Liver (tissue), 9 donors: ENCODE results near the gene CD226. TPM values are rescaled to one million over a fixed set of nuclear protein-coding genes. Genes with fewer than 3 reads are reported as not detected.
A peak's percentile ranks its signal among the peaks of the same experiment; 100 is the strongest.

ENCODE experiments used
- DNase-seq: peaks from one replicate; pipeline ENCODE4 v3.0.0-alpha.2; 2017; ENCODE audit warnings: low spot score
- H3K27ac ChIP-seq, 2 donors: one replicate each; pipeline ENCODE4 v1.7.0; 2013; ENCODE audit warnings: inconsistent platforms in 2 of 2, low read length in 2 of 2, control low read depth in 1 of 2, low read depth in 1 of 2, mild to moderate bottlenecking in 1 of 2
- H3K27me3 ChIP-seq, 4 donors: one replicate each; pipeline versions ENCODE4 v1.6.1 to v1.7.0; 2013; ENCODE audit warnings: low read length in 3 of 4, inconsistent platforms in 1 of 4, mild to moderate bottlenecking in 1 of 4, moderate library complexity in 1 of 4; ENCODE audit not compliant: control insufficient read depth in 4 of 4, insufficient read depth in 4 of 4
- H3K36me3 ChIP-seq, 4 donors: one replicate each; pipeline versions ENCODE4 v1.6.1 to v1.7.0; 2013; ENCODE audit warnings: low read length in 3 of 4, mild to moderate bottlenecking in 3 of 4, low read depth in 1 of 4, moderate library complexity in 1 of 4; ENCODE audit not compliant: control insufficient read depth in 4 of 4, insufficient read depth in 3 of 4
- H3K4me1 ChIP-seq, 4 donors: one replicate each; pipeline versions ENCODE4 v1.6.1 to v1.7.0; 2013; ENCODE audit warnings: low read length in 3 of 4, mild to moderate bottlenecking in 3 of 4, moderate library complexity in 1 of 4; ENCODE audit not compliant: control insufficient read depth in 4 of 4, insufficient read depth in 4 of 4
- H3K4me3 ChIP-seq, 3 donors: one replicate each; pipeline versions ENCODE4 v1.6.1 to v1.7.0; 2013; ENCODE audit warnings: low read length in 3 of 3, control low read depth in 1 of 3, low read depth in 1 of 3, mild to moderate bottlenecking in 1 of 3
- H3K9ac ChIP-seq, 2 donors: one replicate each; pipeline ENCODE4 v1.7.0; 2013; ENCODE audit warnings: low read length in 2 of 2, mild to moderate bottlenecking in 2 of 2, moderate library complexity in 2 of 2, control low read depth in 1 of 2, low read depth in 1 of 2
- H3K9me3 ChIP-seq, 4 donors: one replicate each; pipeline versions ENCODE4 v1.6.1 to v1.7.0; 2013; ENCODE audit warnings: low read length in 3 of 4; ENCODE audit not compliant: control insufficient read depth in 4 of 4
- CTCF ChIP-seq: fragments of 150-350 bp; IDR thresholded peaks from 2 replicates; pipeline ENCODE4 v1.5.1; 2017; ENCODE audit warnings: improper control_type of control experiment, low read depth, low read length; ENCODE audit not compliant: missing input control
- EGR1 ChIP-seq, 2 donors: IDR thresholded peaks; 2 replicates each; pipeline ENCODE4 v1.6.1; 2016 to 2018; ENCODE audit warnings: antibody characterized with exemption in 2 of 2, low read depth in 2 of 2
- FOXA1 ChIP-seq: IDR thresholded peaks from 2 replicates; pipeline ENCODE4 v1.6.1; 2016; ENCODE audit warnings: antibody characterized with exemption
- FOXA2 ChIP-seq: IDR thresholded peaks from 2 replicates; pipeline ENCODE4 v1.6.1; 2016; ENCODE audit warnings: antibody characterized with exemption
- GABPA ChIP-seq, 2 donors: IDR thresholded peaks in 1 of 2; conservative IDR thresholded peaks in 1 of 2; 2 replicates each; pipeline ENCODE4 v1.6.1; 2016; ENCODE audit warnings: antibody characterized with exemption in 2 of 2, mild to moderate bottlenecking in 1 of 2, moderate library complexity in 1 of 2
- HNF4A ChIP-seq, 2 donors: conservative IDR thresholded peaks; 2 replicates each; pipeline ENCODE4 v1.6.1; 2016; ENCODE audit warnings: antibody characterized with exemption in 2 of 2, mild to moderate bottlenecking in 2 of 2
- HNF4G ChIP-seq: IDR thresholded peaks from 2 replicates; pipeline ENCODE4 v1.6.1; 2016; ENCODE audit warnings: antibody characterized with exemption
- REST ChIP-seq: IDR thresholded peaks from 2 replicates; pipeline ENCODE4 v1.6.1; 2016; ENCODE audit warnings: antibody characterized with exemption, mild to moderate bottlenecking
- RXRA ChIP-seq, 2 donors: IDR thresholded peaks; 2 replicates each; pipeline ENCODE4 v1.6.1; 2017 to 2018; ENCODE audit warnings: antibody characterized with exemption in 2 of 2, mild to moderate bottlenecking in 1 of 2
- YY1 ChIP-seq: IDR thresholded peaks from 2 replicates; pipeline ENCODE4 v1.6.1; 2016; ENCODE audit warnings: antibody characterized with exemption, mild to moderate bottlenecking
- ZBTB33 ChIP-seq: IDR thresholded peaks from 2 replicates; pipeline ENCODE4 v1.6.1; 2016; ENCODE audit warnings: antibody characterized with exemption
- WGBS: extraction: QIAGEN DNeasy Blood & Tissue Kit; methylation state at CpG from one replicate; pipeline ENCODE4 v1.1.7; 2013; 5-methylcytosine and 5-hydroxymethylcytosine counted together
- polyA plus RNA-seq, 2 donors: library from polyadenylated mRNA; stranded (reverse) in 1 of 2; unstranded in 1 of 2; fragments of 200-250 nt in 1 of 2; fragments of >200 nt in 1 of 2; fragmentation: Nextera tagmentation in 1 of 2; extraction: Ambion mirVana in 1 of 2; gene quantifications; one replicate each; pipeline versions ENCODE4 v1.2.1 to v1.2.3, GENCODE V29; 2013 to 2015
- total RNA-seq, 2 donors: library from RNA; depleted of rRNA; stranded (reverse); fragments of >200 nt; gene quantifications; one replicate each; pipeline ENCODE4 v1.2.3, GENCODE V29; 2014
- donor health status: healthy.
- donor health status: healthy.
- donor health status: healthy.
- donor health status: healthy.
- donor health status: healthy.

Gene CD226
- total RNA-seq (1 to 10 TPM; 4.4 to 5.2 TPM), polyA plus RNA-seq (1 to 10 TPM in 1 of 2 donors, under 1 TPM in 1; 0.50 to 1.5 TPM)

GRCh38 chr18:69947361-69948133 lies at the start of gene CD226:
Gene CD226, minus strand, starts transcription at chr18:69947873. Its CDS starts 467 bp downstream, at chr18:69947406.
- no peak within 1 kb of the TSS for H3K9ac ChIP-seq
- no peak within 1 kb of the TSS for H3K4me3 ChIP-seq
- no peaks in the 10 kb centered on the region for H3K9me3 ChIP-seq
- H3K27me3 ChIP-seq, result no peaks in the 10 kb centered on the region
- DNase-seq, result no peak
- 78% methylated on average over 7 of the region's 7 CpGs for WGBS
- peaks cover 0 to 3% (median 1%) of the 10 kb centered on the region in 4 donors for H3K36me3 ChIP-seq
- no peaks in the 10 kb centered on the region for H3K4me1 ChIP-seq
- H3K27ac ChIP-seq, result no peak within 1 kb of the TSS
- no peak for TF ChIP-seq FOXA2
- TF ChIP-seq REST, result no peak
- no peak for TF ChIP-seq FOXA1
- no peak for TF ChIP-seq CTCF

GRCh38 chr18:69996951-69997798 lies 49.5 kb upstream of the CD226 start:
- no peak overlapping the region for H3K9ac ChIP-seq
- WGBS, result 69% methylated on average over 7 of the region's 7 CpGs
- peaks cover 0 to 26% (median 7%) of the 10 kb centered on the region in 4 donors for H3K36me3 ChIP-seq
- no peak overlapping the region for H3K27ac ChIP-seq
- no peak for DNase-seq
- peaks cover 0 to 4% (median 2%) of the 10 kb centered on the region in 4 donors for H3K4me1 ChIP-seq
- no peaks in the 10 kb centered on the region for H3K9me3 ChIP-seq
- TF ChIP-seq REST (no peak), FOXA1 (no peak), YY1 (no peak), GABPA (IDR thresholded peaks at IDR 0.05 in 1 of 2, conservative IDR thresholded peaks at IDR 0.05 in 1 of 2) (no peak), HNF4A (conservative IDR thresholded peaks at IDR 0.05) (peak in 1 of 2 donors; percentile 29), RXRA (IDR thresholded peaks at IDR 0.05) (peak; percentile 24 to 26), EGR1 (IDR thresholded peaks at IDR 0.05; ENCODE audit: low read depth in 2 of 2) (no peak), ZBTB33 (no peak), HNF4G (no peak)
- no peaks in the 10 kb centered on the region for H3K27me3 ChIP-seq
- H3K4me3 ChIP-seq, result no peak overlapping the region
